T-cell (primary cell): ENCODE data around the gene LMOD1. TPM values are rescaled to one million over a fixed set of nuclear protein-coding genes. Genes with fewer than 3 reads are reported as not detected.

ENCODE experiments used
- ATAC-seq, 4 experiments: fragments of 200-7000 bp in 3 of 4; fragments of 150-1000 bp in 1 of 4; cut with Tn5 transposase; replicated peaks in 1 of 4; 1 replicate in 3 of 4; 2 replicates in 1 of 4; pipeline ENCODE4 v1.10.0; 2021; ENCODE audit warnings: moderate library complexity in 3 of 4, mild to moderate bottlenecking in 2 of 4, moderate number of reproducible peaks in 1 of 4
- CTCF ChIA-PET, 2 donors: fragments of 300-600 bp; sonication (Branson Sonifier 250); formaldehyde crosslinking; loops; one replicate each; lab custom pipeline; 2022; ENCODE audit warnings: antibody characterized with exemption in 2 of 2; lab: Charles Lee
- POLR2A ChIA-PET, 2 donors: fragments of 300-600 bp; sonication (Branson Sonifier 250); formaldehyde crosslinking; loops; one replicate each; lab custom pipeline; 2022; ENCODE audit warnings: antibody characterized with exemption in 2 of 2; lab: Charles Lee
- DNase-seq, 35 experiments: peaks; one replicate each; pipeline versions ENCODE4 v3.0.0 to v3.0.0-alpha.2; 2013 to 2023
- H3K27ac ChIP-seq: one replicate; pipeline ENCODE4 v1.5.1; 2013; ENCODE audit warnings: low read length
- H3K27me3 ChIP-seq, 2 experiments: replicated peaks in 1 of 2; 1 replicate in 1 of 2; 2 replicates in 1 of 2; pipeline versions ENCODE4 v1.6.1 to v1.7.0; 2013; ENCODE audit warnings: low read length in 1 of 2, mixed read lengths in 1 of 2; ENCODE audit not compliant: control insufficient read depth in 2 of 2, insufficient read depth in 2 of 2; ENCODE audit errors: extremely low read depth in 1 of 2
- H3K36me3 ChIP-seq, 2 donors: 1 replicate in 1 of 2; 2 replicates in 1 of 2; pipeline versions ENCODE4 v1.6.1 to v1.7.0; 2013; ENCODE audit warnings: low read length in 1 of 2; ENCODE audit not compliant: control insufficient read depth in 2 of 2, insufficient read depth in 1 of 2; ENCODE audit errors: extremely low read depth in 1 of 2
- H3K4me1 ChIP-seq, 2 experiments: 1 replicate in 1 of 2; 2 replicates in 1 of 2; pipeline versions ENCODE4 v1.6.1 to v1.7.0; 2013; ENCODE audit warnings: low read length in 2 of 2, mixed read lengths in 1 of 2; ENCODE audit not compliant: insufficient read depth in 2 of 2, control insufficient read depth in 1 of 2; ENCODE audit errors: extremely low read depth in 1 of 2
- H3K4me3 ChIP-seq, 2 donors: 1 replicate in 1 of 2; 2 replicates in 1 of 2; pipeline versions ENCODE4 v1.5.1 to v1.7.0; 2013; ENCODE audit warnings: mild to moderate bottlenecking in 2 of 2, low read length in 1 of 2, moderate library complexity in 1 of 2; ENCODE audit not compliant: control insufficient read depth in 1 of 2; ENCODE audit errors: extremely low read depth in 1 of 2
- H3K9me3 ChIP-seq: 2 replicates; pipeline ENCODE4 v1.7.0; 2013
- H3K27ac Mint-ChIP-seq, 2 donors: one replicate each; pipeline ENCODE4 v1.8.0; 2020 to 2021; ENCODE audit warnings: mild to moderate bottlenecking in 2 of 2, mixed read lengths in 2 of 2
- H3K27me3 Mint-ChIP-seq, 2 donors: one replicate each; pipeline ENCODE4 v1.8.0; 2021 to 2022; ENCODE audit warnings: mixed read lengths in 2 of 2
- H3K36me3 Mint-ChIP-seq: one replicate; pipeline ENCODE4 v1.8.0; 2021; ENCODE audit warnings: mixed read lengths
- H3K4me1 Mint-ChIP-seq, 3 donors: one replicate each; pipeline ENCODE4 v1.8.0; 2020 to 2022; ENCODE audit warnings: mixed read lengths in 3 of 3, mild to moderate bottlenecking in 1 of 3
- H3K4me3 Mint-ChIP-seq, 3 donors: one replicate each; pipeline ENCODE4 v1.8.0; 2020 to 2022; ENCODE audit warnings: mild to moderate bottlenecking in 3 of 3, mixed read lengths in 3 of 3, moderate library complexity in 3 of 3
- H3K9me3 Mint-ChIP-seq, 3 donors: one replicate each; pipeline ENCODE4 v1.8.0; 2020 to 2022; ENCODE audit warnings: mixed read lengths in 3 of 3
- WGBS: methylation state at CpG from one replicate; pipeline ENCODE4 v1.1.5; 2013; ENCODE audit warnings: missing lambda C conversion rate; ENCODE audit not compliant: insufficient coverage; 5-methylcytosine and 5-hydroxymethylcytosine counted together
- total RNA-seq, 35 experiments: library from RNA in 6 of 35; stranded (reverse) in 6 of 35; fragments of 120-200 nt in 1 of 35; gene quantifications; one replicate each; pipeline versions ENCODE4 v1.2.1 to v1.2.4 and lab custom pipeline; 2013 to 2026

LMOD1 gene
- total RNA-seq, result under 1 TPM in 3 of 5 donors, not detected in 2; 0.10 to 0.29 (median 0.16) TPM
- 0.18 TPM for total RNA-seq (2013)
- total RNA-seq (lab: John Stamatoyannopoulos, UW), result 0 to 0.05 (median 0) reads per million in 29 experiments

DNA sequence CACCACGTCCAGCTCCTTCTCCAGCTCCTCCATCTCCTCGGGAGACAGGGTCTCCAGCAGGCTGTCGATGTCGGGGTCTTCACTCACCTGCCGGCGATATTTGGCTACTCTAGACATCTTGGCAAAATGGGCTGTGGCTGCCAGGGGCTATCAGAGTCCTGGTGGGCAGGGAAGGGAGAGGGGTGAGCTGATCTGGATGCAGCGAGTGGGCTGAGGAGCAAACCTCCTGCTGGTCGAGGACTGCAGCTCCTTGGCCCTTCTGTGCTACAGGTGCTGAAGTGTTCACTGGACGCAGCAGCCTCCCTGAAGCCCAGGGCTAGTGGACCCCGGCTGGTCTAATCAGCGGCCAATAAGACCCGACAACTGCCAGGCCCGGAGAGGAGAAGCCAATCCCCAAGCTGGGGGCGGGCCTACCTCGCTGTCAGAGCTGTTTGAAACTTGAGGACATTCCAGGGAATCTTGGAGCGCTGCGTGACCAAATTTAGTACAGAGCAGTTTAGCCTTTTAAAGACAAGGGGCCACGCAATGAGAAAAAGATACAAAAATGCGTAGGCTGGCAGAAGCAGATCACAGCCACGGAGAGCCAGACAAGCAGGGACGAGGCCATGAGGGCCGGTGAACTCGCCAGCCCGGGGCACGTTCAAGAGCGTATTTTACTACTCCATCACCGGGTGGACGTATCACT, at the start of gene LMOD1:
Gene LMOD1, minus strand, starts transcription at position 325 of the 685 bp plus-strand sequence. Its CDS starts 208 bp downstream, at position 117.
- peak within 1 kb of the TSS in 1 of 2 donors; percentile 7 for H3K4me3 ChIP-seq
- ChIA-PET CTCF (interaction anchor here (0.5 to 1.0 kb wide), 2 partner anchors 27 to 31 kb away, joined by 3 to 11 read pairs; no protein-coding TSS in a partner anchor), POLR2A (no interaction called here)
- 11% methylated on average over 15 of the region's 28 CpGs for WGBS
- Mint-ChIP-seq H3K27me3 (peaks cover 52 to 54% of the 10 kb centered on the region in 2 donors), H3K4me1 (peaks cover 12 to 17% (median 13%) of the 10 kb centered on the region in 3 donors), H3K9me3 (no peaks in the 10 kb centered on the region), H3K4me3 (peak within 1 kb of the TSS; percentile 4 to 70 (median 53)), H3K27ac (peak within 1 kb of the TSS in 1 of 2 donors; percentile 55), H3K36me3 (no peaks in the 10 kb centered on the region)
- peaks cover 13 to 50% of the 10 kb centered on the region in 2 experiments for H3K27me3 ChIP-seq
- no peaks in the 10 kb centered on the region for H3K36me3 ChIP-seq
- no peak within 1 kb of the TSS for H3K27ac ChIP-seq
- H3K4me1 ChIP-seq, result peaks cover 0 to 10% of the 10 kb centered on the region in 2 experiments
- no peaks in the 10 kb centered on the region for H3K9me3 ChIP-seq
- DNase-seq (peak in 1 of 35 experiments; percentile 11), ATAC-seq (peak in 3 of 4 experiments; percentile 42 to 53 (median 47))

DNA sequence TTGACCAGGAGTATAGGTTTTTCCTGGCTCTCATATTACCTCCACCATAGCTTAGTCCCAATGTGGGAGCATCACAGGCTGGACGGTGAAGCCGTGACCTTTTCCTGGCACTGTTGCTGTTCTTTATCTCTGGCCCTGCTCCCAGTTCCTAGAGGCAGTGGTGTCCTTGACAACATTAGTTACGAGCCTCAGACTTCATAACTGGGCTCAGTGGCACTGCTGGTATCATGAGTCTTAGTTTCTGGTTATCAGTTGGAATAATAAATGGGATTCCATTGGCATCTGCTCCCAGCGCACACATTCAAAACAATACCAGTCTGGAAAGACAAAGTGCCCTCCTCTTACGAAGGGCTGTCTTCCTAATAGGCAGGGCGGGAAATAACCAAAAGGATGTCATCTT, 44.1 kb upstream of the LMOD1 start:
- POLR2A ChIA-PET, result interaction anchor here in 1 of 2 donors (0.6 kb wide), 1 partner anchor 766 kb away, joined by 5 read pairs; no protein-coding TSS in a partner anchor
- DNase-seq (no peak), ATAC-seq (no peak)
- 100% methylated on average over 1 of the region's 6 CpGs for WGBS
- H3K27me3 ChIP-seq, result no peaks in the 10 kb centered on the region
- CTCF ChIA-PET, result no interaction called here
- no peaks in the 10 kb centered on the region for H3K9me3 Mint-ChIP-seq
- H3K27ac Mint-ChIP-seq, result no peak overlapping the region
- H3K4me3 ChIP-seq, result no peak overlapping the region
- H3K4me1 Mint-ChIP-seq, result peaks cover under 1 to 3% (median 2%) of the 10 kb centered on the region in 3 donors
- H3K27ac ChIP-seq, result no peak overlapping the region
- no peaks in the 10 kb centered on the region for H3K4me1 ChIP-seq
- no peaks in the 10 kb centered on the region for H3K27me3 Mint-ChIP-seq
- H3K36me3 Mint-ChIP-seq, result peaks cover 42% of the 10 kb centered on the region
- H3K4me3 Mint-ChIP-seq, result no peak overlapping the region
- no peaks in the 10 kb centered on the region for H3K9me3 ChIP-seq
- peaks cover 16 to 43% of the 10 kb centered on the region in 2 donors for H3K36me3 ChIP-seq

DNA sequence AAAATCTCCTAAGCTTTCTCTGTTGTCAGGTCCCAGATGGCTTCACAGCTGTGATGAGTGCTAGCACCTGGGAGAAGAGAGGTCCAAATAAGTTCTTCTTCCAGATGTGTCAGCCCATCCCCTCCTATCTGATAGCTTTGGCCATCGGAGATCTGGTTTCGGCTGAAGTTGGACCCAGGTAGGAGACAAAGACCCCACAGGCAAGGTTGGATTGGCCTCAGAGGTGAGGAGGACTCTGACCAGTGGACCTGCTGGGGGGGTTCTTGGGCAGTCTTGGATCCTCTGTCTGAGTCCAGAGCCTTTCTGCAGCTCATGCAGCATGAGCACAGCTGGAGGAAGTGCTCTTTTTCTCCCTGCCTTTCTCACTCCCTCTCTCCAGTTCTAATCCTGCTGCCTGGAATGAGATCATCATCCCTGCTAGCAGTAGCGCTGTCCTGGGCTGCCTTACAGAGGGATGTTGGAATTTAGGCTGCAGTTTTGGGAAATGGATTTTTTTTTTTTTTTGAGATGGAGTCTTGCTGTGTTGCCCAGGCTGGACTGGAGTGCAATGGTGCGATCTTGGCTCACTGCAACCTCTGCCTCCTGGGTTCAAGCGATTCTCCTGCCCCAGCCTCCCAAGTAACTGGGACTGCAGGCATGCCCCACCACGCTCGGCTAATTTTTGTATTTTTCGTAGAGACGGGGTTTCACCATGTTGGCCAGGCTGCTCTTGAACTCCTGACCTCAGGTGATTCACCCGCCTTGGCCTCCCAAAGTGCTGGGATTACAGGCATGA, 43.2 kb upstream of the LMOD1 start:
- no peak overlapping the region for H3K4me3 ChIP-seq
- Mint-ChIP-seq H3K9me3 (no peaks in the 10 kb centered on the region), H3K4me3 (no peak overlapping the region), H3K4me1 (peaks cover 2 to 6% (median 4%) of the 10 kb centered on the region in 3 donors), H3K36me3 (peaks cover 36% of the 10 kb centered on the region), H3K27ac (no peak overlapping the region), H3K27me3 (no peaks in the 10 kb centered on the region)
- H3K27me3 ChIP-seq, result no peaks in the 10 kb centered on the region
- CTCF ChIA-PET, result interaction anchor here in 1 of 2 donors (1.0 kb wide), 1 partner anchor 10 kb away, joined by 3 read pairs; no protein-coding TSS in a partner anchor
- ATAC-seq, result no peak
- peaks cover 13 to 43% of the 10 kb centered on the region in 2 donors for H3K36me3 ChIP-seq
- POLR2A ChIA-PET, result no interaction called here
- 98% methylated on average over 6 of the region's 10 CpGs for WGBS
- no peaks in the 10 kb centered on the region for H3K9me3 ChIP-seq
- no peak overlapping the region for H3K27ac ChIP-seq
- DNase-seq, result no peak
- no peaks in the 10 kb centered on the region for H3K4me1 ChIP-seq

DNA sequence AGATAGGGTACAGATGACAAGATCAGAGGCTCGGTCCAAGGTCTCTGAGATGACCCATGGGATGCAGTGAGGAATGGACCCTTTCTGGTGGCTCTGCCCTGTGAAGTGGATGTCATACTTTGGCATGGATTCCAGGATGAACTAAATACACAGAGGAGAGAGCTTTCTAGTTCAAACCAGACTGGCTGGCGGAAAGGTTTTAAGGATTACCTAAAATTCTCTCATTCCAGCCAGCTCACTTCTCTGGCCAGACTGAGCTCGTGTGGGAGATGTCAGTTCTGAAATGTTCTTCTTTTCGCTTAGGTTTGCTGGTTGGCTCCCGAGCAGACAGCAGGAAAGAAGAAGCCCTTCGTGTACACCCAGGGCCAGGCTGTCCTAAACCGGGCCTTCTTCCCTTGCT, 42.3 kb upstream of the LMOD1 start:
- H3K36me3 Mint-ChIP-seq, result peaks cover 27% of the 10 kb centered on the region

DNA sequence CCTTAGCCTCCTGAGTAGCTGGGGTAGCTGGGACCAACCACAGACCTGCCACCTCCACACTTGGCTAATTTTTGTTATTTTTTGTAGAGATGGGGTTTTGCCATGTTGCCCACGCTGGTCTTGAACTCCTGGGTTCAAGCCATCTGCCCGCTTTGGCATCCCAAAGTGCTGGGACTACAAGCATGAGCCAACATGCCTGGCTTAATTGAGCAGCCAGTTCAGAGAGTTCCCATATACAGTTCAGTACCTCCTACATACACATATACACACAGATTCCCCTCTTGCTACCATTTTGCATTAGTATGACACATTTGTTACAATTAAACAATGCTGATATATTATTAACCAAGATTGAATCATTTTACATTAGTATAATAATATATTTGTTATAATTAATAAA, 39.0 kb upstream of the LMOD1 start:
- peaks cover 8% of the 10 kb centered on the region for H3K36me3 Mint-ChIP-seq
- no peak overlapping the region for H3K4me3 ChIP-seq
- no peaks in the 10 kb centered on the region for H3K9me3 ChIP-seq
- H3K4me1 ChIP-seq, result peaks cover 0 to 11% of the 10 kb centered on the region in 2 experiments
- no peaks in the 10 kb centered on the region for H3K9me3 Mint-ChIP-seq
- H3K36me3 ChIP-seq, result peaks cover 1 to 19% of the 10 kb centered on the region in 2 donors
- H3K4me1 Mint-ChIP-seq, result peaks cover 24 to 33% (median 26%) of the 10 kb centered on the region in 3 donors
- CTCF ChIA-PET, result interaction anchor here in 1 of 2 donors (0.8 kb wide), 1 partner anchor 14 kb away, joined by 3 read pairs; no protein-coding TSS in a partner anchor
- H3K27ac Mint-ChIP-seq, result no peak overlapping the region
- ATAC-seq, result no peak
- H3K27ac ChIP-seq, result no peak overlapping the region
- WGBS, result 57% methylated on average over 1 of the region's 2 CpGs
- H3K27me3 Mint-ChIP-seq, result no peaks in the 10 kb centered on the region
- POLR2A ChIA-PET, result interaction anchor here in 1 of 2 donors (0.6 kb wide), 1 partner anchor 28 kb away, joined by 3 read pairs; no protein-coding TSS in a partner anchor
- no peak overlapping the region for H3K4me3 Mint-ChIP-seq
- DNase-seq, result no peak
- no peaks in the 10 kb centered on the region for H3K27me3 ChIP-seq

More for the DNA sequence above, 42.3 kb upstream of the LMOD1 start:
- no peaks in the 10 kb centered on the region for H3K27me3 ChIP-seq
- 90% methylated on average over 6 of the region's 7 CpGs for WGBS
- ChIA-PET POLR2A (no interaction called here), CTCF (interaction anchor here in 1 of 2 donors (1.0 kb wide), 1 partner anchor 11 kb away, joined by 3 read pairs; no protein-coding TSS in a partner anchor)
- H3K4me1 Mint-ChIP-seq, result peaks cover 11 to 14% (median 12%) of the 10 kb centered on the region in 3 donors
- no peak for DNase-seq
- H3K4me3 ChIP-seq, result no peak overlapping the region
- no peak overlapping the region for H3K27ac Mint-ChIP-seq
- no peaks in the 10 kb centered on the region for H3K27me3 Mint-ChIP-seq
- H3K4me3 Mint-ChIP-seq, result no peak overlapping the region
- no peaks in the 10 kb centered on the region for H3K4me1 ChIP-seq
- no peaks in the 10 kb centered on the region for H3K9me3 ChIP-seq
- H3K36me3 ChIP-seq, result peaks cover 6 to 39% of the 10 kb centered on the region in 2 donors
- H3K9me3 Mint-ChIP-seq, result no peaks in the 10 kb centered on the region
- ATAC-seq, result no peak
- no peak overlapping the region for H3K27ac ChIP-seq

DNA sequence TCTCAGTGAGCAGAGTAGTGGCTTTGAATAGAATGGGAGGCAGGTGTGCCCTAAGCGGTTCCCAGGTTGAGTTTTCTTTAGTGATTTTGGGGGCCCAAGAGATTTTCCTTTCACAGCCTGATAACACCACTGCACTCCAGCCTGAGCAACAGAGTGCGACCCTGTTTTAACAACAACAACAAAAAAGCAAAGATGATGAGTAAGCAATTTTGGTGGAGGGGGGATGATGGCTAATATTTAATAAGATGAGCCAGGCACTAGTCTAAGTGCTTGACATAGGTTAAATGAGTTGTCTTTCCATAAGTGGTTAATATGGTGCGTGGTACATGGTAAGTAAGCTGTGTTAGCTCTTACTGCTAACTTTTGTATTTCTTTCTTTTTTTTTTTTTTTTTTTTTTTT, 38.1 kb upstream of the LMOD1 start:
- Histone ChIP-seq H3K4me3 (no peak overlapping the region), H3K36me3 (peaks cover 0 to 13% of the 10 kb centered on the region in 2 donors), H3K9me3 (no peaks in the 10 kb centered on the region), H3K4me1 (peaks cover 0 to 11% of the 10 kb centered on the region in 2 experiments), H3K27ac (no peak overlapping the region), H3K27me3 (no peaks in the 10 kb centered on the region)
- Mint-ChIP-seq H3K4me1 (peaks cover 24 to 33% (median 26%) of the 10 kb centered on the region in 3 donors), H3K27ac (peak overlapping the region; percentile 61 to 94), H3K36me3 (peaks cover 5% of the 10 kb centered on the region), H3K9me3 (no peaks in the 10 kb centered on the region), H3K4me3 (peak overlapping the region; percentile 47 to 99 (median 51)), H3K27me3 (no peaks in the 10 kb centered on the region)
- no CpG with 5 or more reads among the region's 3 CpGs for WGBS
- CTCF ChIA-PET, result interaction anchor here (0.6 to 0.8 kb wide), 2 partner anchors 15 kb away, joined by 3 read pairs; no protein-coding TSS in a partner anchor
- POLR2A ChIA-PET, result no interaction called here
- DNase-seq (no peak), ATAC-seq (no peak)
